ENCODE data around the gene VAV1.
A peak's percentile ranks its signal among the peaks of the same experiment; 100 is the strongest.
"Not testable (repeated sequence)": the region's sequence is repeated elsewhere in the genome, so short reads cannot be mapped to it uniquely, and the experiment has no call there.

VAV1 gene

DNA sequence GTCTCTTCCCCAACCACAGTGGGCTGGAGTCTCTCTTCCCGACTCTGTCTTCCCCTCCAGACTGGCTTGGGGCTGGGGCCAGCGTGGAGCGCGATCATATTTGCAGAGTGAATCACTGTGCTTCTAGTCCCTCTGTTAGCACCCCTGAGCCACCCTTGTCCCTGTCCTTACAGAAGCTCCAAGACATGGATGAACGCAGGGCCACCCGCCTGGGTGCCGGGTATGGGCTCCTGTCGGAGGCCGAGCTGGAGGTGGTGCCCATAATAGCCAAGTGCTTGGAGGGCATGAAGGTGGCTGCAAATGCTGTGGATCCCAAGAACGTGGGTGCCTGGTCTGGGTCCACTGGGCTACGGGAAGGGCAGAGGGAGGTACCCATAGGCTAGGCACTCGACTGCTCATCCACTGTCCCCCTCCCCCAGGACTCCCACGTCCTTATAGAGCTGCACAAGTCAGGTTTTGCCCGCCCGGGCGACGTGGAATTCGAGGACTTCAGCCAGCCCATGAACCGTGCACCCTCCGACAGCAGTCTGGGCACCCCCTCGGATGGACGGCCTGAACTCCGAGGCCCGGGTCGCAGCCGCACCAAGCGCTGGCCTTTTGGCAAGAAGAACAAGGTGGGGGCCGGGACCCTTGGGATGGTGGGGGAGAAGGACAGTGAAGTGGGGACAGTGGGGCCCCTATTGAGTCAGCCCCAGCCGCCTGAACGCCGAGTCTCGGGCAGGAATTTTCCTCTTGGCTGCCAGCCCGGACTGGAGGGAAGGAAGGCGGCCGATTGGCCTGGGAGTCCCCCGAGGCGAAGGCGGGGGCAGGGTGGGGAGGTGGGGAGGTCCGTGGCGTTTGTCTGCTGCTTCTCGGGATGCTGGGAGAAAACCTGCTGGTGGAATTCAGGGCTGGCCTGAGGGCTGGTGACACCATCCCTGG, 27.9 kb upstream of the VAV1 start:
- no peak for DNase-seq (ENCODE audit: low read depth)
- TF ChIP-seq, protein P1, sequence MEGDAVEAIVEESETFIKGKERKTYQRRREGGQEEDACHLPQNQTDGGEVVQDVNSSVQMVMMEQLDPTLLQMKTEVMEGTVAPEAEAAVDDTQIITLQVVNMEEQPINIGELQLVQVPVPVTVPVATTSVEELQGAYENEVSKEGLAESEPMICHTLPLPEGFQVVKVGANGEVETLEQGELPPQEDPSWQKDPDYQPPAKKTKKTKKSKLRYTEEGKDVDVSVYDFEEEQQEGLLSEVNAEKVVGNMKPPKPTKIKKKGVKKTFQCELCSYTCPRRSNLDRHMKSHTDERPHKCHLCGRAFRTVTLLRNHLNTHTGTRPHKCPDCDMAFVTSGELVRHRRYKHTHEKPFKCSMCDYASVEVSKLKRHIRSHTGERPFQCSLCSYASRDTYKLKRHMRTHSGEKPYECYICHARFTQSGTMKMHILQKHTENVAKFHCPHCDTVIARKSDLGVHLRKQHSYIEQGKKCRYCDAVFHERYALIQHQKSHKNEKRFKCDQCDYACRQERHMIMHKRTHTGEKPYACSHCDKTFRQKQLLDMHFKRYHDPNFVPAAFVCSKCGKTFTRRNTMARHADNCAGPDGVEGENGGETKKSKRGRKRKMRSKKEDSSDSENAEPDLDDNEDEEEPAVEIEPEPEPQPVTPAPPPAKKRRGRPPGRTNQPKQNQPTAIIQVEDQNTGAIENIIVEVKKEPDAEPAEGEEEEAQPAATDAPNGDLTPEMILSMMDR (IDR thresholded peaks at IDR 0.05; ENCODE audit: insufficient read depth, low read depth, low read length, missing control alignments), result no peak
- H3K4me3 ChIP-seq (ENCODE audit: low read depth, low read length), result no peak overlapping the region

DNA sequence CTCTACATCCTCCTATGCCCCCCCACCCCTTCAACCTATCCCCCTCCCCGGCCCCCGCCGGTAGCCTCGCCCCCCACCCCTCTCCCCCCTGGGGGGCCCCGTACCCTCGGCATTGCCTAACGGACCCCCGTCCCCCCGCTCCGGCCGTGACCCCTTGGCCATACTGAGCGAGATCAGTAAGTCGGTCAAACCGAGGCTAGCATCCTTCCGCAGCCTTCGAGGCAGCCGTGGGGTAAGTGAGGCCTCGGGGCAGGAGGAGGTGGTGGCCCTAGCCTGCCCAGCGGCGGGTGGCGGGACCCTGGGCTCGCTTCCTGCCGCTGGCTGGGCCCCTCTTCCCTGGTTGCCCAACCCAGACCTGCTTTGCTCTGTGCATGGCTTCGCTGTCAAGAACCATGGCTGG, 26.5 kb upstream of the VAV1 start:
- TF ChIP-seq, protein P1 (IDR thresholded peaks at IDR 0.05; ENCODE audit: insufficient read depth, low read depth, low read length, missing control alignments), result no peak
- no peak for DNase-seq (ENCODE audit: low read depth)

DNA sequence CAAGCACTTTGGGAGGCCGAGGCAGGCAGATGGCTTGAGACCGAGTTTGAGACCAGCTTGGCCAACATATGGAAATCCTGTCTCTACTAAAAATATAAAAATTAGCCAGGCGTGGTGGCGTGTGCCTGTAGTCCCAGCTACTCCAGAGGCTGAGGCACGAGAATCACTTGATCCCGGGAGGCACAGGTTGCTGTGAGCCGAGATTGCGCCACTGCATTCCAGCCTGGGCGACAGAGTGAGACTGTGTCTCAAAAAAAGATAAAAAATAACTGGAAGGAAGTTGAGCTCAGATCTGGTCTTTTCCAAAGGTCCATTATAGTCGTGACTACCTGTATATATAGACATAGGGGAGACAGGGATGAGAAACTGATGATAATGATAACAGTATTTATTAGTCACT, 24.0 kb upstream of the VAV1 start:
- H3K4me3 ChIP-seq (ENCODE audit: low read depth, low read length); DNase-seq (ENCODE audit: low read depth): not testable (repeated sequence)

More for the DNA sequence above, 26.5 kb upstream of the VAV1 start:
- H3K4me3 ChIP-seq (ENCODE audit: low read depth, low read length), result no peak overlapping the region

DNA sequence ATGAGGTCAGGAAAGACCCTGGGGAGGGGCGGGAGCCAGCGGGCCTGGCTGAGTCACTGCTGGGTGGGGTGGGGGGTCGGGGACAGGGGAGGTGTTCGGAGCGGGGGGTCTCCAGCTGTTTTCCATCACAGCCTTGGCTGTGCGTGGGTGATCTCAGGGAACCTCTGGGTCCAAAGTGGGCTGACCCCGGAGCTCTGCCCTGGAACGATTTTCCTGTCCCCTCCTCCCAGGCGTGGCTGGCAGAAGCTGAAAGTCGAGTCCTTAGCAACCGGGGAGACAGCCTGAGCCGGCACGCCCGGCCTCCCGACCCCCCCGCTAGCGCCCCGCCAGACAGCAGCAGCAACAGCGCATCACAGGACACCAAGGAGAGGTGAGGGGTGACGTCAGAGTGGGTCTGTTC, 22.4 kb upstream of the VAV1 start:
- DNase-seq (ENCODE audit: low read depth), result no peak
- TF ChIP-seq, protein P1 (IDR thresholded peaks at IDR 0.05; ENCODE audit: insufficient read depth, low read depth, low read length, missing control alignments), result no peak
- H3K4me3 ChIP-seq (ENCODE audit: low read depth, low read length), result no peak overlapping the region

DNA sequence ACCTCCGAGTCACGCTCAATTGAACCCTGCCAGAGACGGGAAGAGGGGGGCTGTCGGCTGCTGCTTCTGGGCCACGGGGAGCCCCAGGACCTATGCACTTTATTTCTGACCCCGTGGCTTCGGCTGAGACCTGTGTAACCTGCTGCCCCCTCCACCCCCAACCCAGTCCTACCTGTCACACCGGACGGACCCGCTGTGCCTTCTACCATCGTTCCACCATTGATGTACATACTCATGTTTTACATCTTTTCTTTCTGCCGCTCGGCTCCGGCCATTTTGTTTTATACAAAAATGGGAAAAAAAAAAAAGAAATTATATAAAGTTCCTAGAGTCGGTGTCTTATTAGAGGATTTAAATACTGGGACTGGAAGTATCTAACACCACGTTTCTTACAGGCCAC, 21.3 kb upstream of the VAV1 start:
- DNase-seq (ENCODE audit: low read depth), result no peak
- TF ChIP-seq, protein P1 (IDR thresholded peaks at IDR 0.05; ENCODE audit: insufficient read depth, low read depth, low read length, missing control alignments), result no peak

DNA sequence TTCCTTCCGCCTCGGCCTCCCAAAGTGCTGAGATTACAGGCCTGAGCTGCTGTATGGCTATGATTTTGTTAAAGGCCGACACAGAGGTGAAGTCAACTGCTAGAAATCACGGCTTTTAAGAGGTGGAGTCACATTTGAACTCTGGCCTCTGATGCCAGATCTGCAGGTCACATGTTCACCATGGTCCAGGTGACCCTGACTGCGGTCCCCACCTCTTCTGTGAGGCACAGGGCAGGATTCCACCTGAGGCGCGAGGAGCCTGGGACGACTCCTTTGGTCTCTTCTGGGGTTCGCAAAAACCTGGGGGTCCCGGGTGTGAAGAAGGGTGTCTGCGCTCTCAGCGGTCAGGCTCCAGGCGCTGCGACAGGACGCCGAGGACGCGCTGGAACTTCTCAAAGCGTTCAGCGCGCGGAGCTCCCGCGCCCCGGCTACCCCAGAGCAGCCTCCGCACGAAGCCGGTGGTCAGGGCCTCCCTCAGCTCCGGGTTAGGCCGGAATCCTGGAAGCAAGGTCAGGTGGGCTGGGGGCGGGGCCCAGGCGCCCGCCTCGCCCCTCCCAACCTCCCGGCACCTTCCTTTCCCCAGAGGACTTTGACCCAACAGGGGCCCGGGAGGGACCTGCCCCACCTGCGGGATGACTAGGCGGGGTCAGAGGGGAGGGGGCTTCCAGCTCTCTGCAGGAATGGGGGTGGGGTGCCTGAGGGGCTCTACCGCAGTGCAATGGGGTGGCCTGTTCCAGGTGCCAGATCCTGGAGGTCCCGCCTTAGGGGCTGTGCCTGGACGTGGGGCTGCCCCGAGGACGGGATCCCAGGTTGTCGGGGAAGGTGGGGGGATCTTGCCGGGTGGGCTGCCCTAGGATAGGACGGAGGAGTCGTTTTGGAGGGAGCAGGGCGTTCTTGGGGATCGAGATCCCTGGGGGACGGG, 20.0 kb upstream of the VAV1 start:
- TF ChIP-seq, protein P1 (IDR thresholded peaks at IDR 0.05; ENCODE audit: insufficient read depth, low read depth, low read length, missing control alignments), result no peak
- H3K4me3 ChIP-seq (ENCODE audit: low read depth, low read length), result peak overlapping the region; percentile 50
- DNase-seq (ENCODE audit: low read depth), result no peak

More for the DNA sequence above, 21.3 kb upstream of the VAV1 start:
- no peak overlapping the region for H3K4me3 ChIP-seq (ENCODE audit: low read depth, low read length)
